Body of pancreas (tissue), 4 donors: ENCODE measurements around the gene SORCS2.

Experiments
- CTCF ChIP-seq, 7 experiments: fragments of 450-650 bp in 4 of 7; fragments of 200-600 bp in 3 of 7; sonication (generic) in 3 of 7; IDR thresholded peaks; one replicate each; pipeline ENCODE4 v1.5.1; 2016 to 2019; ENCODE audit warnings: antibody characterized with exemption in 7 of 7
- POLR2A ChIP-seq, 3 donors: fragments of 450-650 bp; IDR thresholded peaks; one replicate each; pipeline ENCODE4 v1.6.1; 2016; ENCODE audit warnings: antibody characterized with exemption in 3 of 3, mild to moderate bottlenecking in 2 of 3

DNA sequence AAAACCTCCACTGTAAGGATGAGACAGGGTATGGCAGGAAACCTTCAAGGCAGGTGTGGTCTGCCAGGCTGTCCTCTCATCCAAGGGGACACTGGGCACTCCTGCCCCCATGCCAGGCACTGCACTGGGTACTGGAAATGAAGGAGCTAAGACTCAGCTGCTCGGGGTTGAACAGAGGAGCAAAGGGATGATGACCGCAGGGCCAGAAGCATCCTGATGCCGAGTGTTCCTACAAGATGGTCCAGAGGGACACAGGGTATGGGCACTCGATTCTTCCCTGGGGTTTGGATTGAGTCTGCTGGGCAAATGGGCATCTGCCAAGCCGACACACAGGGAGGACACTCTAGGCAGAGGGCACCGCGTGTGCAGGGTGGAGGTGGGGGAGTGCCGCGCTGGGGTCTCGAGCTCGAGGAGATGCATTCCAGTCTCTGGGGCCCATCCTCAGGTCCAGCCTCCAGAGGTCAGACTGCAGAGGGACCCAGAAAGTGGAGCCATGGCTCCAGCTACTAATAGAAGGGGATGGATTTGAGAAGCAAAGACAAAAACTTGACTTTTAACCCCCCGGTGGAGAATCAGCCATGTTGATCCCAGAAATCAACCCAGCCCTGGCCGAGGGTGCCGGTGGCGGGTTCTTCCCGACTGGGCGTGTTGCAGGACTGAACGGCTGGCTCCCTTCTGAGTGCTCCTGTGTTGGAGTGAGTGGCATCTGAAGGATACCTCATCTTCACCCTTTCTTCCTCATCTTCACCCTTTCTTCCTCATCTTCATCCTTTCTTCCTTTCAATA, 500.3 kb downstream of the SORCS2 start:
- TF ChIP-seq CTCF (IDR thresholded peaks at IDR 0.05) (no peak), POLR2A (IDR thresholded peaks at IDR 0.05) (no peak)
